Endodermal cell (in vitro differentiated cells): ENCODE data around the gene YIPF1. TPM values are rescaled to one million over a fixed set of nuclear protein-coding genes. Genes with fewer than 3 reads are reported as not detected.

Experiments used
- DNase-seq: peaks from one replicate; pipeline ENCODE4 v3.0.0-alpha.2; 2017
- H3K27ac ChIP-seq: 2 replicates; pipeline ENCODE4 v1.5.1; 2013; ENCODE audit warnings: mild to moderate bottlenecking, low read depth, low read length, moderate library complexity
- H3K27me3 ChIP-seq: 2 replicates; pipeline ENCODE4 v1.6.1; 2013; ENCODE audit warnings: mild to moderate bottlenecking, low read length, moderate library complexity; ENCODE audit not compliant: insufficient read depth, control insufficient read depth, poor library complexity, severe bottlenecking
- H3K36me3 ChIP-seq: 2 replicates; pipeline ENCODE4 v1.7.0; 2013; ENCODE audit warnings: mild to moderate bottlenecking, low read length, moderate library complexity; ENCODE audit not compliant: control insufficient read depth, insufficient read depth
- H3K4me1 ChIP-seq: one replicate; pipeline ENCODE4 v1.7.0; 2013; ENCODE audit warnings: low read length; ENCODE audit not compliant: control insufficient read depth, insufficient read depth
- H3K4me3 ChIP-seq: 2 replicates; pipeline ENCODE4 v1.5.1; 2013; ENCODE audit warnings: mild to moderate bottlenecking, low read length, moderate library complexity
- H3K9ac ChIP-seq: 2 replicates; pipeline ENCODE4 v1.6.1; 2013; ENCODE audit warnings: mild to moderate bottlenecking, low read length, moderate library complexity; ENCODE audit not compliant: poor library complexity, severe bottlenecking; ENCODE audit errors: extremely low read depth
- H3K9me3 ChIP-seq: 2 replicates; pipeline ENCODE4 v1.6.1; 2013; ENCODE audit warnings: mild to moderate bottlenecking, low read length, moderate library complexity; ENCODE audit not compliant: control insufficient read depth
- H3K27ac Mint-ChIP-seq: 2 replicates; pipeline ENCODE4 v1.8.0; 2020; ENCODE audit warnings: mixed read lengths
- H3K27me3 Mint-ChIP-seq: 2 replicates; pipeline ENCODE4 v1.8.0; 2021; ENCODE audit warnings: mild to moderate bottlenecking, mixed read lengths; ENCODE audit not compliant: insufficient read depth
- H3K36me3 Mint-ChIP-seq: 2 replicates; pipeline ENCODE4 v1.8.0; 2020; ENCODE audit warnings: low read depth, mixed read lengths
- H3K4me1 Mint-ChIP-seq: 2 replicates; pipeline ENCODE4 v1.8.0; 2020; ENCODE audit warnings: mixed read lengths
- H3K4me3 Mint-ChIP-seq: 2 replicates; pipeline ENCODE4 v1.8.0; 2020; ENCODE audit warnings: mild to moderate bottlenecking, moderate library complexity, mixed read lengths
- H3K9me3 Mint-ChIP-seq: 2 replicates; pipeline ENCODE4 v1.8.0; 2020; ENCODE audit warnings: mild to moderate bottlenecking, mixed read lengths
- CTCF ChIP-seq: fragments of 200-600 bp; sonication (generic); conservative IDR thresholded peaks from 2 replicates; pipeline ENCODE4 v1.5.0; 2021; ENCODE audit warnings: antibody characterized with exemption, mild to moderate bottlenecking
- WGBS, 2 experiments: methylation state at CpG; one replicate each; pipeline versions ENCODE4 v1.1.5 to v1.1.7; 2013; ENCODE audit warnings: missing lambda C conversion rate in 2 of 2, mixed read lengths in 1 of 2; ENCODE audit not compliant: insufficient coverage in 1 of 2, insufficient read length in 1 of 2; 5-methylcytosine and 5-hydroxymethylcytosine counted together
- total RNA-seq, 2 donors: library from RNA; stranded (reverse); fragmentation: NEBNext Ultra II Directional in 1 of 2; extraction: Animal tissue kit (Norgen Biotek cat#: 25700) in 1 of 2; gene quantifications; 2 replicates in 1 of 2; 3 replicates in 1 of 2; pipeline ENCODE4 v1.2.1, GENCODE V29; 2021

Gene YIPF1
- total RNA-seq, 2 donors from 2014 or later: 32.7 to 32.8 TPM

GRCh38 chr1:53936430-53936829 lies 46.8 kb upstream of the YIPF1 start:
- Histone ChIP-seq H3K27ac (no peak overlapping the region), H3K9me3 (peaks cover 40% of the 10 kb centered on the region), H3K4me3 (no peak overlapping the region), H3K27me3 (no peaks in the 10 kb centered on the region), H3K36me3 (peaks cover 53% of the 10 kb centered on the region), H3K4me1 (no peaks in the 10 kb centered on the region), H3K9ac (no peak overlapping the region)
- no peak for TF ChIP-seq CTCF
- Mint-ChIP-seq H3K27ac (no peak overlapping the region), H3K4me1 (peaks cover 2% of the 10 kb centered on the region), H3K9me3 (peaks cover 33% of the 10 kb centered on the region), H3K4me3 (no peak overlapping the region), H3K36me3 (peaks cover 56% of the 10 kb centered on the region), H3K27me3 (no peaks in the 10 kb centered on the region)
- 100% methylated on average over 1 of the region's 1 CpG; no CpG with 5 or more reads in 1 of the 2 experiments for WGBS, 2 experiments
- no peak for DNase-seq

- peaks cover 5% of the 10 kb centered on the region for H3K4me1 Mint-ChIP-seq
- WGBS, 2 experiments: 100% methylated on average over 1 of the region's 1 CpG; no CpG with 5 or more reads in 1 of the 2 experiments
- Histone ChIP-seq H3K36me3 (peaks cover 43% of the 10 kb centered on the region), H3K9me3 (peaks cover 40% of the 10 kb centered on the region), H3K4me1 (peaks cover 5% of the 10 kb centered on the region), H3K4me3 (no peak overlapping the region), H3K9ac (no peak overlapping the region), H3K27ac (no peak overlapping the region), H3K27me3 (no peaks in the 10 kb centered on the region)
- TF ChIP-seq CTCF: no peak
- no peak overlapping the region for H3K27ac Mint-ChIP-seq
- H3K4me3 Mint-ChIP-seq: no peak overlapping the region
- H3K9me3 Mint-ChIP-seq: peaks cover 33% of the 10 kb centered on the region
- H3K36me3 Mint-ChIP-seq: peaks cover 52% of the 10 kb centered on the region
- DNase-seq: no peak
- H3K27me3 Mint-ChIP-seq: no peaks in the 10 kb centered on the region
These were observed 44.7 kb upstream of the YIPF1 start for GRCh38 chr1:53934170-53934765.

- H3K27ac ChIP-seq: no peak overlapping the region
- no peak overlapping the region for H3K9ac ChIP-seq
- TF ChIP-seq CTCF: no peak
- no peaks in the 10 kb centered on the region for H3K27me3 ChIP-seq
- Mint-ChIP-seq H3K9me3 (peaks cover 33% of the 10 kb centered on the region), H3K27me3 (no peaks in the 10 kb centered on the region), H3K4me1 (peaks cover 10% of the 10 kb centered on the region), H3K4me3 (no peak overlapping the region), H3K36me3 (peaks cover 53% of the 10 kb centered on the region), H3K27ac (no peak overlapping the region)
- H3K4me1 ChIP-seq: peaks cover 9% of the 10 kb centered on the region
- 90 to 96% methylated on average over 2 of the region's 2 CpGs for WGBS, 2 experiments
- peaks cover 41% of the 10 kb centered on the region for H3K36me3 ChIP-seq
- DNase-seq: no peak
- H3K4me3 ChIP-seq: no peak overlapping the region
- H3K9me3 ChIP-seq: peaks cover 40% of the 10 kb centered on the region
These were observed 41.9 kb upstream of the YIPF1 start for GRCh38 chr1:53931523-53931922.
